Thoracic aorta (tissue), 2 donors: ENCODE measurements around the gene CDC42BPA. TPM values are rescaled to one million over a fixed set of nuclear protein-coding genes. Genes with fewer than 3 reads are reported as not detected.

Experiments
- ATAC-seq: fragments of 150-250 bp; one replicate; pipeline ENCODE4 v1.8.0; 2017; ENCODE audit warnings: low read depth; ENCODE audit not compliant: insufficient number of reproducible peaks, low FRiP score
- DNase-seq: peaks from one replicate; pipeline ENCODE4 v3.0.0-alpha.2; 2020; ENCODE audit warnings: low spot score
- H3K27ac ChIP-seq, 2 donors: fragments of 200-600 bp; sonication (generic); 1 replicate in 1 of 2; 2 replicates in 1 of 2; pipeline ENCODE4 v1.5.1; 2016; ENCODE audit warnings: mild to moderate bottlenecking in 2 of 2, moderate library complexity in 2 of 2
- H3K27me3 ChIP-seq: fragments of 200-600 bp; sonication (generic); replicated peaks from 2 replicates; pipeline ENCODE4 v1.6.0; 2016; ENCODE audit warnings: mild to moderate bottlenecking; ENCODE audit not compliant: insufficient read depth
- H3K36me3 ChIP-seq: fragments of 200-600 bp; sonication (generic); one replicate; pipeline ENCODE4 v1.5.1; 2016
- H3K4me1 ChIP-seq, 2 donors: fragments of 200-600 bp; sonication (generic); 1 replicate in 1 of 2; 2 replicates in 1 of 2; pipeline versions ENCODE4 v1.5.1 to v1.6.0; 2016; ENCODE audit warnings: low read depth in 2 of 2, mild to moderate bottlenecking in 1 of 2; ENCODE audit not compliant: control insufficient read depth in 1 of 2
- H3K4me3 ChIP-seq: fragments of 200-600 bp; sonication (generic); 2 replicates; pipeline ENCODE4 v1.5.1; 2016; ENCODE audit warnings: mild to moderate bottlenecking
- H3K9me3 ChIP-seq: fragments of 200-600 bp; sonication (generic); 2 replicates; pipeline ENCODE4 v1.5.1; 2016
- total RNA-seq, 2 donors: library from RNA; depleted of rRNA; stranded (reverse); fragments of >200 nt; gene quantifications; one replicate each; pipeline versions ENCODE4 v1.1.0 to v1.2.3, GENCODE V29; 2016
- TF ChIP-seq, protein P1 (sequence below): fragments of 200-600 bp; sonication (generic); IDR thresholded peaks from one replicate; pipeline ENCODE4 v1.5.1; 2019; ENCODE audit warnings: antibody characterized with exemption

The CDC42BPA gene
- total RNA-seq, 2 donors from 2014 or later, result 62.4 to 89.7 TPM

DNA sequence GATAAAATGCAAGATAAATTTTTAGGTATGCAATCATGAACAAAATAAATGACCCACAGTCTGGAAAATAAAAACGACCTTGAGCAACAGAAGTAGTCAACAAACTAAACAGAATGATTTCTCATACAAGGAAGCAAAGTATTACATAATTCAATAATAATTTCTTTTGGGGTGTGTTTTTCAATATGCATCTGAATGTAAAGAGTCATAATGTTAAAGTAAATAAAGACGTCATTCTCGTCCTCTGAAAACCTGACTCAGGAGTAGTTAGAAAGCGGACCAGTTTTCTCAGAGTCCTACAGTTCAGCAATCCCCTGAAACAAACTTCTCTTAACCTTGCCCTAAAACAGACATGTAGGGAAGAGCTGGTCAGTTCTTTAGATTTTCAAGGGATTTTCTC, 18.6 kb downstream of the CDC42BPA start:
- DNase-seq (no peak), ATAC-seq (no peak)
- Histone ChIP-seq H3K9me3 (no peaks in the 10 kb centered on the region), H3K4me3 (peak overlapping the region; percentile 50), H3K27me3 (no peaks in the 10 kb centered on the region), H3K4me1 (peaks cover 6 to 23% of the 10 kb centered on the region in 2 donors), H3K27ac (peak overlapping the region; percentile 51 to 53), H3K36me3 (no peaks in the 10 kb centered on the region)
- TF ChIP-seq, protein P1, sequence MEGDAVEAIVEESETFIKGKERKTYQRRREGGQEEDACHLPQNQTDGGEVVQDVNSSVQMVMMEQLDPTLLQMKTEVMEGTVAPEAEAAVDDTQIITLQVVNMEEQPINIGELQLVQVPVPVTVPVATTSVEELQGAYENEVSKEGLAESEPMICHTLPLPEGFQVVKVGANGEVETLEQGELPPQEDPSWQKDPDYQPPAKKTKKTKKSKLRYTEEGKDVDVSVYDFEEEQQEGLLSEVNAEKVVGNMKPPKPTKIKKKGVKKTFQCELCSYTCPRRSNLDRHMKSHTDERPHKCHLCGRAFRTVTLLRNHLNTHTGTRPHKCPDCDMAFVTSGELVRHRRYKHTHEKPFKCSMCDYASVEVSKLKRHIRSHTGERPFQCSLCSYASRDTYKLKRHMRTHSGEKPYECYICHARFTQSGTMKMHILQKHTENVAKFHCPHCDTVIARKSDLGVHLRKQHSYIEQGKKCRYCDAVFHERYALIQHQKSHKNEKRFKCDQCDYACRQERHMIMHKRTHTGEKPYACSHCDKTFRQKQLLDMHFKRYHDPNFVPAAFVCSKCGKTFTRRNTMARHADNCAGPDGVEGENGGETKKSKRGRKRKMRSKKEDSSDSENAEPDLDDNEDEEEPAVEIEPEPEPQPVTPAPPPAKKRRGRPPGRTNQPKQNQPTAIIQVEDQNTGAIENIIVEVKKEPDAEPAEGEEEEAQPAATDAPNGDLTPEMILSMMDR, result no peak

DNA sequence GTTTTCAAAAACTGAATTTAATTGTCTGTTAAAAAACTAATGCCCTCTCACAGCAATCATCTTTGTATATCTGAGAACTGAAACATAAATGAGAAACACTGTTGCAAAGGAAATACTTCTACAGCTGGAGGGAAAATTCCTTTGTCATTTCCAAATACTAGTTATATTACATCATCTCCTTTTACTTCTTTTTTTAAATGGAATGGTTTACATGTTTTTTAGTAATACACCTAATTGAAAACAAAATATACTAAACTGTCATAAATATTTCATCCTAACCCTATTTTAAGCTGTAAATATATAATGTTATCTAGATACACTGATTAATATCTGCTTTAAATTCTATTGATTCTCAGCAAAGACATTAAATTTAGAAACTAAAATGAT, 19.1 kb downstream of the CDC42BPA start:
- Histone ChIP-seq H3K36me3 (no peaks in the 10 kb centered on the region), H3K9me3 (no peaks in the 10 kb centered on the region), H3K27ac (peak overlapping the region; percentile 51 to 53), H3K4me3 (peak overlapping the region; percentile 50), H3K4me1 (peaks cover 6 to 23% of the 10 kb centered on the region in 2 donors), H3K27me3 (no peaks in the 10 kb centered on the region)
- ATAC-seq (no peak), DNase-seq (no peak)
- TF ChIP-seq, protein P1, result no peak

DNA sequence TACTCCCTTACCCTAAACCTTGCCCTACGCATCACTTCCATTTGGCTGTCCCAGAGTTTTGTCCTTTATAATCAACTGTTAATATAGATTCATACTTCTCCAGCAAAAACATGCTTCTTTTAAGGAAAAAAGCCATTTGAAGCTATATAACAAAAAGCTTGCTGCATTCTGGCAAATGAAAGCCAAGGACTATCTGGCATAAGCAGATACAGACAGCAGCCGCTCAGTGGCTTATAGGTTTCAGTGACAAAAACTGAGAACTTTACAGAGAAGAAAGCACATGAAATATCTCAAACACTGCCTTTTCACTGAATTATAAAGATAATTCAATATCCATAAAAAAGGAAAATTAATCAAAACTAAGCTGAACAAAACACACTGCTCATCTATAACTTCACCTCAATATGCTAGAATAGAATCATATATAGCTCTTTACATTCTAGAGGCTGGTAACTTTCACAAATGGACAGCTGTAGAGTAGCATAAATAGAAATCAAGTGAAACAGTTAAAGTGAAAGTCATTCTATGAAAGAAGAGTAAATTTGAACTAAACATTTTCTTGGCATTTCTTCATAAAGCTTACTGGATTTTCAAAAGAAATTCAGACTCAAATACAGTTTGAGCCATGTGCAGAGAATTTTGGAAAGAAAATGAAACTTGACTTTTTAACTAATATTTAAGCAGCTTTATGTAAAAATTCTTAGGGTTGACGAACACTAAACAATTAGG, 19.6 kb downstream of the CDC42BPA start:
- Histone ChIP-seq H3K4me3 (peak overlapping the region; percentile 50), H3K9me3 (no peaks in the 10 kb centered on the region), H3K27ac (peak overlapping the region; percentile 51 to 53), H3K4me1 (peaks cover 6 to 23% of the 10 kb centered on the region in 2 donors), H3K36me3 (no peaks in the 10 kb centered on the region), H3K27me3 (no peaks in the 10 kb centered on the region)
- DNase-seq, result no peak
- TF ChIP-seq, protein P1, result no peak
- ATAC-seq, result no peak

DNA sequence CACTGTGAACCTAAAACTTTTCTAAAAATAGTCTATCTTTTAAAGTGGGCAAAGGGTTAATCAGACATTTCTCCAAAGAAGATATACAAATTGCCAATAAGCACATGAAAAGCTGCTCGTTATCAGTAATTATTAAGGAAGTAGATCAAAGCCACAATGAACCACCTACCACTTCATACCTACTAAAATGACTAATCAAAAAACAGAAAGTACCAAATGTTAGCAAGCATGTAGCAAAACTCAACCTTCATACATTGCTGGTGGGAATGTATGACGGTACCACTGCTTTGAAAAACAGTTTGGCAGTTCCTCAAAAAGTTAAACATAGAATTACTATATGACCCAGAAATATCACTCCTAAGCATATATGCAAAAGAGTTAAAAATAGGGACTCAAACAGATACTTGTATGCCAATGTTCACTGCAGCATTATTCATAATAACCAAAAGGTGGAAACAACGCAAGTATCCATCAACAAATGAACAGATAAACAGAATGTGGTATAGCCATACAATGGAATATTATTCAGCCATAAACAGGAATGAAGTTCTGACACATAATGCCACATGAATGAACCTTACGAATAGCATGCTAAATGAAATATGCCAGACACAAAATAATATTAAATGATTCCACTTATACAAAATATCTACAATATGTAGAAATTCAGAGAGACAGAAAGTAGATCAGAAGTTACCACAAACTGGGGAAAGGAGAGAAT, 21.1 kb downstream of the CDC42BPA start:
- Histone ChIP-seq H3K27me3 (no peaks in the 10 kb centered on the region), H3K4me1 (peaks cover 6 to 23% of the 10 kb centered on the region in 2 donors), H3K36me3 (no peaks in the 10 kb centered on the region), H3K9me3 (no peaks in the 10 kb centered on the region), H3K27ac (peak overlapping the region in 1 of 2 donors; percentile 26), H3K4me3 (no peak overlapping the region)
- DNase-seq, result no peak
- no peak for ATAC-seq
- TF ChIP-seq, protein P1, result no peak

DNA sequence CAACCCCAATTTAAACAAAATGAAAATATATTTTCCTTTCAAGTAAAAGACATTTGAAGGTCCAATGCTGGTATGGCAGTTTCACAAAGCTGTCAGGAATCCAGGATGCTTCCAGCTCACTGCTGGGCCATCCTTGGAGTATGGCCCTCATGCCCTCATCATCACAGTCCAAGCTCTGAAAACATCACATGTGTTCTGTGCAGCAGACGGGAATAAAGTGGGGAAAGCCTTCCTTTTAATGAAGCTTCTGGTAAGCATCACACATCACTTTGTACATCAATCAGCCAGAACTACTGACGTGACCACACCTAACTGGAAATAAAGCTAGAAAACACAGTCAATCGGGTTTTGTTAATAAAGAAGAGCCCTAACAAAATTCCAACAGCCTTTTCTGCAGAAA, 22.7 kb downstream of the CDC42BPA start:
- Histone ChIP-seq H3K27ac (no peak overlapping the region), H3K36me3 (no peaks in the 10 kb centered on the region), H3K4me3 (no peak overlapping the region), H3K27me3 (no peaks in the 10 kb centered on the region), H3K9me3 (no peaks in the 10 kb centered on the region), H3K4me1 (peaks cover 6 to 23% of the 10 kb centered on the region in 2 donors)
- TF ChIP-seq, protein P1, result no peak
- ATAC-seq (no peak), DNase-seq (no peak)
